PC-9 (cell line): Measurements from ENCODE around the gene NR4A1. TPM values are rescaled to one million over a fixed set of nuclear protein-coding genes. Genes with fewer than 3 reads are reported as not detected.

ENCODE experiments used
- BruUV-seq: library from RNA; stranded (reverse); fragments of 400-500 nt; replicated peaks from 2 replicates; lab custom pipeline; 2021; lab: Mats Ljungman, UMichigan
- CTCF ChIA-PET: fragments of 300-600 bp; sonication (Branson Sonifier 250); formaldehyde crosslinking; loops from one replicate; lab custom pipeline; 2022; ENCODE audit warnings: antibody characterized with exemption; lab: Charles Lee
- POLR2A ChIA-PET: fragments of 300-600 bp; sonication (Branson Sonifier 250); formaldehyde crosslinking; loops from one replicate; lab custom pipeline; 2022; ENCODE audit warnings: antibody characterized with exemption; ENCODE audit not compliant: unreplicated experiment; lab: Charles Lee
- DNase-seq, 2 experiments: peaks; one replicate each; pipeline versions ENCODE4 v3.0.0 to v3.0.0-alpha.2; 2015 to 2022; ENCODE audit warnings: mixed read lengths in 1 of 2
- H2AFZ ChIP-seq: fragments of 200-600 bp; sonication (generic); 2 replicates; pipeline ENCODE4 v1.8.1; 2017; ENCODE audit warnings: antibody characterized with exemption
- H3F3A ChIP-seq: fragments of 200-600 bp; sonication (generic); 2 replicates; pipeline ENCODE4 v1.8.1; 2017; ENCODE audit warnings: antibody characterized with exemption, mild to moderate bottlenecking, low read depth; ENCODE audit not compliant: insufficient read depth
- H3K27ac ChIP-seq: fragments of 200-600 bp; sonication (generic); 2 replicates; pipeline ENCODE4 v1.6.1; 2016; ENCODE audit warnings: mixed run types
- H3K27me3 ChIP-seq: fragments of 200-600 bp; sonication (generic); 2 replicates; pipeline ENCODE4 v1.6.1; 2016; ENCODE audit warnings: low read depth, mixed run types; ENCODE audit not compliant: insufficient read depth
- H3K36me3 ChIP-seq: fragments of 200-600 bp; sonication (generic); 2 replicates; pipeline ENCODE4 v1.6.1; 2016; ENCODE audit warnings: low read depth, mixed run types
- H3K4me1 ChIP-seq: fragments of 200-600 bp; sonication (generic); replicated peaks from 2 replicates; pipeline ENCODE4 v1.6.1; 2016; ENCODE audit warnings: mixed run types; ENCODE audit not compliant: insufficient read depth
- H3K4me2 ChIP-seq: fragments of 200-600 bp; sonication (generic); 2 replicates; pipeline ENCODE4 v1.6.1; 2017; ENCODE audit warnings: mixed run types
- H3K4me3 ChIP-seq: fragments of 200-600 bp; sonication (generic); 2 replicates; pipeline ENCODE4 v1.6.1; 2016; ENCODE audit warnings: mixed run types
- H3K79me2 ChIP-seq: fragments of 200-600 bp; sonication (generic); 2 replicates; pipeline ENCODE4 v1.6.1; 2017; ENCODE audit warnings: low read depth, mixed run types
- H3K9me2 ChIP-seq: fragments of 200-600 bp; sonication (generic); 2 replicates; pipeline ENCODE4 v1.8.1; 2017; ENCODE audit warnings: mild to moderate bottlenecking; ENCODE audit not compliant: insufficient read depth
- H3K9me3 ChIP-seq: fragments of 200-600 bp; sonication (generic); 2 replicates; pipeline ENCODE4 v1.8.1; 2016; ENCODE audit warnings: low read depth; ENCODE audit not compliant: insufficient read depth
- H4K20me1 ChIP-seq: fragments of 200-600 bp; sonication (generic); 2 replicates; pipeline ENCODE4 v1.8.1; 2017; ENCODE audit not compliant: insufficient read depth
- EZH2 ChIP-seq: fragments of 200-600 bp; sonication (generic); IDR thresholded peaks from 2 replicates; pipeline ENCODE4 v1.8.0; 2017; ENCODE audit warnings: antibody characterized with exemption, low read depth
- intact Hi-C: fragments of 100-400 bp; cut with micrococcal nuclease; formaldehyde crosslinking; loops from one replicate; pipeline ENCODE4 v1.10.0; 2022; ENCODE audit not compliant: unreplicated experiment
- total RNA-seq: library from RNA; stranded (reverse); gene quantifications from 2 replicates; pipeline ENCODE4 v1.2.3, GENCODE V29; 2021
- TF ChIP-seq, protein P1 (sequence below): fragments of 200-600 bp; sonication (generic); conservative IDR thresholded peaks from 2 replicates; pipeline ENCODE4 v1.6.1; 2017; ENCODE audit warnings: mixed run types, antibody characterized with exemption, mild to moderate bottlenecking, moderate library complexity

Gene NR4A1
- total RNA-seq, 1 experiment from 2014 or later = 6.5 TPM

DNA sequence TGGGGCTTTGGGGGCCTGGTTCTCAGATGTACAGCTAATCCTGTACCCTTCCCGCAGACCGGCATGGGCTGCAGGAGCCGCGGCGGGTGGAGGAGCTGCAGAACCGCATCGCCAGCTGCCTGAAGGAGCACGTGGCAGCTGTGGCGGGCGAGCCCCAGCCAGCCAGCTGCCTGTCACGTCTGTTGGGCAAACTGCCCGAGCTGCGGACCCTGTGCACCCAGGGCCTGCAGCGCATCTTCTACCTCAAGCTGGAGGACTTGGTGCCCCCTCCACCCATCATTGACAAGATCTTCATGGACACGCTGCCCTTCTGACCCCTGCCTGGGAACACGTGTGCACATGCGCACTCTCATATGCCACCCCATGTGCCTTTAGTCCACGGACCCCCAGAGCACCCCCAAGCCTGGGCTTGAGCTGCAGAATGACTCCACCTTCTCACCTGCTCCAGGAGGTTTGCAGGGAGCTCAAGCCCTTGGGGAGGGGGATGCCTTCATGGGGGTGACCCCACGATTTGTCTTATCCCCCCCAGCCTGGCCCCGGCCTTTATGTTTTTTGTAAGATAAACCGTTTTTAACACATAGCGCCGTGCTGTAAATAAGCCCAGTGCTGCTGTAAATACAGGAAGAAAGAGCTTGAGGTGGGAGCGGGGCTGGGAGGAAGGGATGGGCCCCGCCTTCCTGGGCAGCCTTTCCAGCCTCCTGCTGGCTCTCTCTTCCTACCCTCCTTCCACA, 7.6 kb downstream of the NR4A1 start:
- Histone ChIP-seq H4K20me1 (no peaks in the 10 kb centered on the region), H3K9me2 (no peaks in the 10 kb centered on the region), H3K79me2 (no peaks in the 10 kb centered on the region), H3F3A (no peaks in the 10 kb centered on the region), H3K4me2 (no peak overlapping the region), H2AFZ (no peak overlapping the region), H3K4me3 (no peak overlapping the region), H3K36me3 (no peaks in the 10 kb centered on the region), H3K4me1 (no peaks in the 10 kb centered on the region), H3K27ac (no peak overlapping the region), H3K9me3 (no peaks in the 10 kb centered on the region), H3K27me3 (no peaks in the 10 kb centered on the region)
- ChIA-PET CTCF (interaction anchor here (0.5 kb wide), 1 partner anchor 58 kb away, joined by 4 read pairs; no protein-coding TSS in a partner anchor), POLR2A (no interaction called here)
- TF ChIP-seq, protein P1, sequence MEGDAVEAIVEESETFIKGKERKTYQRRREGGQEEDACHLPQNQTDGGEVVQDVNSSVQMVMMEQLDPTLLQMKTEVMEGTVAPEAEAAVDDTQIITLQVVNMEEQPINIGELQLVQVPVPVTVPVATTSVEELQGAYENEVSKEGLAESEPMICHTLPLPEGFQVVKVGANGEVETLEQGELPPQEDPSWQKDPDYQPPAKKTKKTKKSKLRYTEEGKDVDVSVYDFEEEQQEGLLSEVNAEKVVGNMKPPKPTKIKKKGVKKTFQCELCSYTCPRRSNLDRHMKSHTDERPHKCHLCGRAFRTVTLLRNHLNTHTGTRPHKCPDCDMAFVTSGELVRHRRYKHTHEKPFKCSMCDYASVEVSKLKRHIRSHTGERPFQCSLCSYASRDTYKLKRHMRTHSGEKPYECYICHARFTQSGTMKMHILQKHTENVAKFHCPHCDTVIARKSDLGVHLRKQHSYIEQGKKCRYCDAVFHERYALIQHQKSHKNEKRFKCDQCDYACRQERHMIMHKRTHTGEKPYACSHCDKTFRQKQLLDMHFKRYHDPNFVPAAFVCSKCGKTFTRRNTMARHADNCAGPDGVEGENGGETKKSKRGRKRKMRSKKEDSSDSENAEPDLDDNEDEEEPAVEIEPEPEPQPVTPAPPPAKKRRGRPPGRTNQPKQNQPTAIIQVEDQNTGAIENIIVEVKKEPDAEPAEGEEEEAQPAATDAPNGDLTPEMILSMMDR = no peak
- no peak for TF ChIP-seq EZH2
- intact Hi-C loops = no loop called here
- no TSS peak for BruUV-seq
- DNase-seq = no peak

DNA sequence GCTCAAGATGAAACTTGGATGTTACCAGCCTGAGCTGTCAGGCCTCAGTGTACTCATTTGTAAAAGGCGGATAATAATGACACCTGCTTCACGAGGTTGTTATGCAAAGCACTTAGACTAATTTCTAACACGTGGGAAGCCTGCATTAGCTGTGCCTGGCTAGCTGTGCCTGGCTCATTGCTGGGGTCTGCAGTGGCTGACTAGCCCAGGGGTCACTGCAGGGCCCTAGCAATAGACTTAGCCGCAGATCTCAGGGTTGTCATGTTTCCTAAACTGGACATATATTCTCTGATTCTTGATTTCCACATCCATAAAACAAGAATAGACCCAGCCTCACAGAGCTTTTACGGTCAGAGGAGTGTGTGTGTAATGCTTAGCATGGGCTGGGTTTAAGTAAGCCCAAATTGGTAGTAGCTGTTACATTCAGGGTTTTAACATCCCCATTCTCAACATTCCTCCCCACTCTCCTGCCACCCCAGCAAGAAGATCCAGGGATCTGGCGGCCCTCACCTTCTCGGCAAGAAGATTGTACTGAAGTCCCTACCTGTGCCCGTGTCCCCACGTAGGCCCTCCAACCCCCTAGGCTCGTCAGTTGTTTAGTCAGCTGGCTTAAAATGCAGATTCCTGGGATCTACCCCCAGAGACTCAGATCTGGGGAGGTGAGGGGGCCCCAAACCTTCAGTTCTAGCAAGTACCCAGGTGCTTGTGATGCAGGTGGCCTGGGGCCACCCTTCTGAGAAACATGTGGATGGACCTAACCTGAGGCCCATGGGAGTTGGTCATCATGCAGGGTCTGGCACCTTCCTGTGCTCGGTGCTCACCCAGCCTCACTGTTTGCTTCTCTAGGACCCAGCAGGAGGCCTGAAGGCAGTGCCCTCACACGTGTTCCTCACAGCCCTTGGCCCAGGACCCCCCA, 8.6 kb downstream of the NR4A1 start:
- Histone ChIP-seq H3K27me3 (no peaks in the 10 kb centered on the region), H3K4me2 (no peak overlapping the region), H3K4me3 (no peak overlapping the region), H3K27ac (no peak overlapping the region), H3K36me3 (no peaks in the 10 kb centered on the region), H3K9me3 (no peaks in the 10 kb centered on the region), H3K9me2 (no peaks in the 10 kb centered on the region), H3K4me1 (no peaks in the 10 kb centered on the region), H3F3A (no peaks in the 10 kb centered on the region), H3K79me2 (no peaks in the 10 kb centered on the region), H2AFZ (no peak overlapping the region), H4K20me1 (no peaks in the 10 kb centered on the region)
- no peak for DNase-seq
- ChIA-PET POLR2A (no interaction called here), CTCF (no interaction called here)
- TF ChIP-seq EZH2 = no peak
- TF ChIP-seq, protein P1 = no peak
- no TSS peak for BruUV-seq
- intact Hi-C loops = no loop called here

DNA sequence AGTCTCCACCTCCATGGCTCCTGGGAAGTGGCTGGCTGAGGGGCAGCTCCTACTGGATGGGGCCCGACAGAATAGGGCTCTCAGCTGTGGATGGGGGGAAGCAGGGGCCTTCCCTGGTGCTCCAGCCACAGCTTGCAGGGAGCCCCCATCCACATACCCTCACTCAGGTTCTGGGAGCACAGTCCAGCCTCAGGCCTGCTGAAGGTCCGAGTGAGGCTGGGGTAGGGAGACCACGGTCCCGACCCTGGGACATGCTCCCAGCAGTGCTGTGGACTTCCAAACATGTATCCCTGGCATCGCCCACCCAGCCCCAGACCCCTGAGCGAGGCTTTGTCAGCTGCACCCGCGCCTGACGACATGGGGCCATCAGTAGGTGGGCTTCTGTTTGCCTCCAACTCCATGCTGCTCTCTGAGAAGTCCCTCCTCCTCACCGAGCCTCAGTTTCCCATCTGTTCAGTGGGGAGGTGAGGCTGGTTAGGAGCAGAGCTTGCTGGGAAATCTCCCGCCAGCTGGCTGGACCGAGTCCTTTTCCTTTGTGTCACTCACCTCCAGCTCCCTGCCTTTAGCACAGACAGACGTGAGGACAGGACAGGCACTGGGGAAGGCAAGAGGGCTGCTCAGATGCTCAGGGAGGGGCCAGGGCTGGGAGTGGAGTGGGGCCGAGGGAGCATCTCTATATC, 9.4 kb downstream of the NR4A1 start:
- Histone ChIP-seq H3F3A (no peaks in the 10 kb centered on the region), H3K4me1 (no peaks in the 10 kb centered on the region), H3K9me3 (no peaks in the 10 kb centered on the region), H3K4me3 (no peak overlapping the region), H3K27ac (no peak overlapping the region), H3K36me3 (no peaks in the 10 kb centered on the region), H3K4me2 (no peak overlapping the region), H3K79me2 (no peaks in the 10 kb centered on the region), H2AFZ (no peak overlapping the region), H3K9me2 (no peaks in the 10 kb centered on the region), H4K20me1 (no peaks in the 10 kb centered on the region), H3K27me3 (no peaks in the 10 kb centered on the region)
- intact Hi-C loops = no loop called here
- DNase-seq = no peak
- CTCF ChIA-PET = interaction anchor here (0.7 kb wide), 1 partner anchor 35 kb away, joined by 3 read pairs; no protein-coding TSS in a partner anchor
- BruUV-seq = no TSS peak
- POLR2A ChIA-PET = interaction anchor here (0.6 kb wide), 1 partner anchor 10 kb away, joined by 6 read pairs; no protein-coding TSS in a partner anchor
- TF ChIP-seq, protein P1 = no peak
- no peak for TF ChIP-seq EZH2
